ENCODE measurements around the gene SORBS1.

GRCh38 chr10:95346715-95347401 is 214.3 kb downstream of the SORBS1 start:
- TF ChIP-seq POLR2A (IDR thresholded peaks at IDR 0.05) (no peak), CTCF (IDR thresholded peaks at IDR 0.05) (no peak)
